T-helper 9 cell (primary cell): ENCODE data around the gene SHROOM1.
A peak's percentile ranks its signal among the peaks of the same experiment; 100 is the strongest.

Experiments used
- DNase-seq: peaks from one replicate; pipeline ENCODE4 v3.0.0-alpha.2; 2020

The SHROOM1 gene

DNA sequence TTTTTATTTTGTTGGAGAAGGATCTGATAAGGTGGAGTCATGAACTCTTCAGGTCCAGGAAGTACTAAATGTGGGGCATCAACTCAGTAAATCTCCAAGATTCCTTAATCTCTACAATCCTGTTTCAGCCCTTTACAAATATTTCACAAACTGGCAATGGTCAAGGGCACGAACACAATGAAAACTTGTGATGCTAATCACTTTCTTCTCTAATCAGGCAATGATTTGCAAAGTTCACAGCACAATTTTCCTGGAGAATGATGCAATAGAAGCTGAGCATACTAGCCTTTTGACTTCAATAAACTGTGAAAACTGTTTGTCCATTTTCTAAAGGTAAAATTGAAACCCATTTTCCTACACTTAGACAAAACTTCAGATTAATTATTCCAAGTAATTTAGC is 18.9 kb upstream of the SHROOM1 start:
- no peak for DNase-seq

DNA sequence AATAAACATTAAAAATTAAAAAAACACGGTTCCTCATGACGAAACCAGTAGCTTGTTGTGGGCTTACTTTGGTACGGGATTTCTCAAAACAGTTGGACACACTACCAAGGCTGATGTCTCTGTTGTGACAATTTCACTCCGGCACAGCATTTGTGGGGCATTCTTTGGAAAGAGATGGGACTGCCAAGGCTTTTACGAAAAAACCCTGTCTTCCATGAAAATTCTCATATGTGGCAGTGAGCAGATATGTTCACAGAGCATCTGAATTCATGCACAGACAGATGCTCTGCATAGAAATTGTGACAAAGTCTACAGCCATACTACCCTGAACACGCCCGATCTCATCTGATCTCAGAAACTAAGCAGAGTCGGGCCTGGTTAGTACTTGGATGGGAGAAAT is 17.8 kb upstream of the SHROOM1 start:
- DNase-seq, result no peak

DNA sequence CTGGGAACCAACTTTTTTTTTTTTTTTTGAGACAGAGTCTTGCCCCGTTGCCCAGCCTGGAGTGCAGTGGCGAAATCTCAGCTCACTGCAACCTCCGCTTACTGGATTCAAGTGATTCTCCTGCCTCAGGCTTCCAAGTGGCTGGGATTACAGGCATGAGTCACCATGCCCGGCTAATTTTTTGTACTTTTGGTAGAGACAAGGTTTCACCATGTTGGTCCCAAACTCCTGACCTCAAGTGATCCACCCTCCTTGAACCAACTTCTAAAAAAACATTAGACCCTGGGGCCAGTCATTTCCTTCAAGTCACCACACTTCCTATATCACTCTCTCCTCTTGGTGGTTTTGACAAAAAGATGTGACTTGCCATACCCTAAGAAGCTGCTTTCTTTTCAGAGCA is 10.9 kb upstream of the SHROOM1 start:
- no peak for DNase-seq

DNA sequence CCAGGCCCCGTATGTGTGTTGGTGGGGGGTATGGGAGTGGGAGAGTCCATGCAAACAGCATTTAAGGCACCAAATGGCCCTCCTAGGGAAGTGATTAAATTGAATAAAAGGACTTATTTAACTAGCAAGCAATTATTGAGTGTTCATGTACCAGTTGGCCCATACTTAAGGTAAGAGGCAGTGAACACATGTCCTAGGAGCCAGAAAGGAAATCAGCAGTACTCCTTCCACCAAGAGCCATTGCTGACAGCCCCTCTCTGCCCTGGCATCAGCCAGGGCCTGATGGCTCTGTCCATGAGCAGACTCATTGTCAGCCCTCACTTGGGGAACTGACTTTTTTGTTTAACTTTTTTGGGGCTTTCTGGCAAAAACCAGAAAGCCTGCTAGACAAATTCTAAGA is 10.4 kb upstream of the SHROOM1 start:
- DNase-seq, result no peak

DNA sequence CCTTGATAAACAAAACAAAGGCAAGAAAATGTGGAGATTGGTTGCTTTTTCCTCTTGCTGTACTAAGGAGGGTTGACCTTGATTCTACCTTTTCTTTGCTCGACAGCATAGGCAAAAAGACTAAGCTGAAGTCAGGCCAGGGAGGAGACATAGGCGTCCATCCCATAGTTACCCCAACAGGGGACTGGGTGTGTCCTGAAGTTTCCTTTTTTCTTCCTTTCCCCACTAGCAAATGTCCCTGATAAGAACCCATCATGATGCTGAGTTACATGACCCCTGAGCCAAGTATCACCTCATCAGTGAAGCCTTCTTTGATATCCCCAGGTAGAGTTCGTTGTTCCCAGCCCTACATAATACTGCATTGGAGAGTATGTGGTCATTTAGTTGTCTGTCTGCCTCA is 9.9 kb upstream of the SHROOM1 start:
- no peak for DNase-seq

DNA sequence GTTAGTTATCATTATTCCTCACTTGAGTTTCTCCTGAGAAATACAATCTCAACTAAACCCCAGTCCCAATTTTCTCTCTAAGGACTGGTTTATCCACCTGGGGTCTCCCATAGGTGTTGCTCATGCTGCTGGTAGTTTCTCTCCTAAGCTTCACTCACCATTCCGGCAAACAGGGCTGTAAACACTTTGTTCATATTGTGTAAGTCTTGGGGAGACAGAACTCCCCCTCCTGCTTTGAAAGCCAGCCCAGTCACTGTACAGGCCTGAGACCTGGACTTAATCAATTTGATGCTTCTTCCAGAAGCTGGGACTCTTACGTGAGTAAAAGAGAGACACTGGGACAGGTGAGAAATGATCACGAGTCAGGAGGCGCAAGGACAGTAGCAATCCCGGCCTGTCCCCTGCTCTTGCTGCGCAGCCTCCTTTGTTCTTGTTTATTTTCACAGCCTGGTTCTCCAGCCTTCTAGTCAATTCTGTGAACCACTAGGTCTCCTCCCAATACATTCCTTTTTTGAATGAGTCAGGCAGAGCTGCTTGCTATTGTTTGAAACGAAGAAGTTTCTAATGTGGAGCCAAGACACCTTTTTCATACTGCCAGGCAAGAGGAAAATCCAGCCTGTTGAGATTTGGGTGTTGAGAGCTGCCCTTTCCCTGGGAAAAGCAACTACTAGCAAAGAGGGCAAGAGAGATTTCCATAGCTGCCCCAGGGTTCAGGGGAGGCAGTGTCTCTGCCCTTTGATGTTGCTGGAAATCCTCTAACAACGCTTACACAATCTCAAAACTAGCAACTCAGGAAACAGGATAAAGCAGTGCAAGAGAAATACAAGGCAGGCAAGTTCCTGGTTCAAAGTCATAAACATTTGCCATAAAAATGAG is 9.2 kb upstream of the SHROOM1 start:
- DNase-seq, result no peak

DNA sequence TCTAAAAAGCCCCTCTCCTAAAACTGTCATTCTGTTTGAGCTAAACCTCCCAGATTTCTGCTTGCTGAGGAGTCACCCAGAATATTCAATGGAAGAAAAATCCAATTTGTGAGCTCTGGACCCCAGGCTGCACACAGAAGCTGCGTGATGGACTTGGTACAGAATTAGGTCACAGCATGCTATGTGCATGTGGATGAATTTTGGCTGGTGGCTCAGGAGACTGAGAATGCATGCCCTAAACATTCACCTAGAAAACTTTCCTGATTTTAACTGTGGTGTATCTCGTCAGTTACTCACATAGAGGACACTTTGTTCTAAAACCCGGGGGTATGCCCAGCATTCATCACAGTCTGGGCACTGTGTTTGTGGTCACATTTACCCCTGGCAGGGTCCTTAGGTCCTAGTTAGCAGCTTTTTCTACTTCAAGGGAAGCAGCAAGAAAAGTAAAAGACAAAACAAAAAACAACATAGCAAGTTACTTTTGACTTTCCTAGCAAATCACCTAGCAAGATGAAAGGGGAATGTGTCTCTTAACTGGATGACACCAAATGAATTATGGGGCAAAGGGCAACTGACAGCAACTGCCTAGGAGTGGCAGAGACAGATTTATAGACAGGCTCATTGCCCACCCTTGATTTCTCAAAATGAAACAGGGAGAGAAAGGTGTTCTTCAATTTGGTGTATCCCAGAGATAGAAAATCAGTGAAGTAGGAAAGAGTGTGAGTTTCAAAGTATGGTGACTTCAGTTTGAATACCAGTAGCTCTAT is 8.3 kb upstream of the SHROOM1 start:
- DNase-seq, result no peak

DNA sequence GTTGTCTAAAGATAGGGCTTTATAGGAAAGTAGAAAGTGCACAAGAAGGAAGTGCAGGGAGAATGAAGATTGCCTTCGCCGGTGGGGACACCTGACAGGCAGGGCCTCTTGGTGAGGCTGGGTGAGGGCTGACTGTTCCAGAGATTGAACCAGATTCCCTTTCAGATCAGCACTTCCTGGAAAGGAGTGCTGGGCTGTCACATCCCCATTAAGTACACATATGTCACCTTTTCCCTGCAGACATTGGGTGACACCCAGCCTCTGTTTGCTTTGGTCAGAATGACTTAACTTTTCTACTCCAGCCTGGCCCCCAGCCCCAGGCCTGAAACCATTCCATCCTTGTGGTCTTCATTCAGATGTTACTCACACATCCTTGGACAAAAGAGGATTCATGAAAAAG is 7.4 kb upstream of the SHROOM1 start:
- DNase-seq, result no peak

DNA sequence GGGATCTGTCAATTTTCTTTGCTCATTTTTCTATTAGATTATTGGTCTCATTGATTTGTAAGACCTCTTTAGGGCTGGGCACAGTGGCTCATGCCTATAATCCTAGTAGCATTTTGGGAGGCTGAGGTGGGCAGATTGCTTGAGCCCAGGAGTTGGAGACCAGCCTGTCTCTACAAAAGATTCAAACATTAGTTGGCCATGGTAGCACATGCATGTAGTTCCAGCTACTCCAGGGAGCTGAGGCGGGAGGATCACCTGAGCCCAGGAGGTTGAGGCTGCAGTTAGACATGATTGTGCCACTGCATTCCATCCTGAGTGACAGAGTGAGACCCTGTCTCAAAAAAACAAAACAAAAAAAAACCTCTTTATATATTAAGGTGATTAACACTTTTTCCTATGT is 6.4 kb upstream of the SHROOM1 start:
- no peak for DNase-seq

DNA sequence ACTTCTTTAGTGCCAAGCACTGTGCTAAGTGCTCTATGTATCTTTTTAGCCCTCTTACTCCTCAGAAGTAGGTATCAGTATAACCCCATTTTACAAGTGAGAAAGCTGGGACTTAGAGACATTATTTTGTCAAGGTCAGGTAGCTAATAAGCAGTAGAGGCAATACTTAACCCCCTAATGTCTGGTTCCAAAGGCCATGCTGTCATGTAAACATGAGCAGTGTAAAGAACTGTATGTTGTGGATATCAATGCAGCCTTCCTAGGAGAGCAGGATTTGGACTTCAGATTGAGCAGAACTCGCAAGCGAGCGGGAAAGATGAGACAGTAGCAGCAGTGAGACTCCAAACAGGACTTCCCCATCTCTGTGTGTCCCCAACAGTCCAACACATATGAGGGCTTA is 3.6 kb upstream of the SHROOM1 start:
- no peak for DNase-seq

DNA sequence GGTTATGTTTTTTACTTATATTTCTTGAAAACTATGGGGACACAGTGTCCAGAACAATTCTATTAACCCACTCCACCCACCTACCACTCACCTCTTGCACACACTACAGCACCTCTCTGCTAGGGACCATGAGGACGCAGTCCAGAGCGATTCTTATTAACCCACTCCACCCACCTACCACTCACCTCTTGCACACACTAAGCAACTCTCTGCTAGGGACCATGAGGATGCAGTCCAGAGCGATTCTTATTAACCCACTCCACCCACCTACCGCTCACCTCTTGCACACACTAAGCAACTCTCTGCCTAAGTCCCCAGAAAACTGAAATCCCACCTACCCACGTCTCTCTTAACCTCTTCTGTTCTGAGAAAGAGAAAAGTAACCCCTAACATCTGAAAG is 2.2 kb upstream of the SHROOM1 start:
- no peak for DNase-seq

DNA sequence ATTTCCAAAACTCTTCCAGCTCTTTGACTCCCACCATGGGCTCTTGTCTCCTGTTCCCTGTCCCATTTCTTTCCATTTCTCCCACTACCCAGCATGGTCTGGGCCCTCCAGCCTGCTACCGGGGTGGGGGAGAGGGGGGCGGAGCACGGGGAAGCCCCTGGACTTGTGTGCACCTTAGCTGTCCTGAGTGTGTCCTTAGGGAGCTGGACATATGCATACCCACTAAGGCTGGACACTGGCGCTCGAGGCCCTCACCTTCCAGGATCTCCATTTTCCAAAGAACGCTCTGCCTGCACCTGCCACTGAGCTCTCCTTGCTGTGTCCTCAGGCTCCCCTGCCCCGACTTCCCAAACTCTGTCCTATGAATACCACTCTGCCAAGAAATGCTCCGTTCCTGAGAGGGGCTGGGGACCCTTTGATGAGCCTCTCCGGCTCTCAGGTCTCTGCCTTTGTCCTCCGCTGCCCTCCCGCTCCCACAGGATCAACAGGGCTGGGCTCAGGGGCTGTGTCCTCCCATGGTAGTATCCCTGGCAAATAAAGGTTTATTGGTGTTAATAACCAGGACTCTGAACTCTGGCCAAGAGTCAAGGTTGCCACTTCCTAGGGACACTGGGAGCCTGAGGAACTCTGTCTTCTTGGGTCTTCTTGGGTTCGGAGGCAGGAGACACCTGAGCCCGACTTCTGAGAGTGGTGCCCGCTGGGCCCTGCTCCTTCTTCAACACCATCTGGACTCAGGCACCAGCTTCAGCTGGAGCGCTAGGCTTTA is 831 bp upstream of the SHROOM1 start:
- DNase-seq, result no peak

DNA sequence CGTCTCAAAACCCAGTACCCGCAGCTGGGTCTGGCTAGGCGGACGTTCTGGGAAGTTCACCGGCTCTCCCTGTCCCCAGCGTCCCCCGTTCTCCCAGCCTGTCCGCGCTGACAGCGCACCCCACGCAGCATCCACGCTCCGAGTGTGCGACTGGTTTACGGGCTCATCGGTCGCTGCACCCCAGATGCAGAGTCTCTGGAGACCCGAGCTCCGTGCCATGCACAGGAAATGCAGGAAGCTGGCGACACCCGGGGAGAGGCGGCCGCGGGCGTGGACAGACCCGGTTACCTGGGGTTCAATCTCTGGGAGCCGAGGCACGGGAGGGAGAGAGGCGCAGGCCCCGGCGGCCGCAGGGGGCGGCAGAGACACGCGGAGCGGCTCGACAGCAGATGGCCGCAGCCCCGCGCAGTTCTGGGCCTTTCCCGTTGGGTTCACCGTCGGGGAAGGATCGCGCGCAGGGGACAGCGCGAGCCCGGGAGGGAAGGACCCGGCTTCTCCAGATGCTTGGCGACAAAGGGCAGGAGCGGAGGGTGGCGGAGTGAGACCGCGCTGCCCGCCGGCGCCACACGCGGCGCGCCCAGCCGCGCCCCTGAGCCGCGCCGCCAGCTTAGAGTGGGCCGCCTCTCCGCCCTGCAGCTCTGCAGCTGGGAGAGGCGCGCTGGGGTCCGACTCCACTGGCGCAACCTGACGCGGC is 558 bp downstream of the SHROOM1 start:
- peak; percentile 58 for DNase-seq

DNA sequence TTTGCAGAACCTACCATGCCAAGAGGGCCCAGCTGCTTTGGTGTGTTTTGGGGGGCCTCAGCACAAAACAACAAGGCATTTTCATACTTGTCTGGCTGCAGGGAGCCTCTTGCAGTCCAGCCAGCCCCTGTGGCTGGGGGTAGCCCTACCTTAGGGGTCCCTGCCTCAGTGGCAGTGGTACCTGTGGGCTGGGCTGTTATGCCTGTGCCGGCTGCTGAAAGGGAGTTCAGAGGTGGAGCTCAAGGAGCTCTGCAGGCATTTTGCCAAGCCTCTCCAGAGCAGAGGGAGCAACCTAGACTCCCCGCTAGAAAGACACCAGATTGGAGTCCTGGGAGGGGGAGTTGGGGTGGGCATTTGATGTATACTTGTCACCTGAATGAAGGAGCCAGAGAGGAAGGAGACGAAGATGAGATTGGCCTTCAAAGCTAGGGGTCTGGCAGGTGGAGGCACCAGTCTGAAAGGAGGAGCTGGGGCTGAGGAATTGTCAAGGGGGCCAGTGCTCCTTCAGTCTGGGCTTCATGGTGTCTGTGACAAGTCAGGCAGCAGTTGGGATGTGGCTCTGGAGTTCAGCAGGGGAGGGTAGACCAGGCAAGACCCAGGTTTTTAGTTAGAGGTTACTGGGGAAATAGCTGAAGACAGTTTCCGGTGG is 1.5 kb downstream of the SHROOM1 start:
- no peak for DNase-seq

DNA sequence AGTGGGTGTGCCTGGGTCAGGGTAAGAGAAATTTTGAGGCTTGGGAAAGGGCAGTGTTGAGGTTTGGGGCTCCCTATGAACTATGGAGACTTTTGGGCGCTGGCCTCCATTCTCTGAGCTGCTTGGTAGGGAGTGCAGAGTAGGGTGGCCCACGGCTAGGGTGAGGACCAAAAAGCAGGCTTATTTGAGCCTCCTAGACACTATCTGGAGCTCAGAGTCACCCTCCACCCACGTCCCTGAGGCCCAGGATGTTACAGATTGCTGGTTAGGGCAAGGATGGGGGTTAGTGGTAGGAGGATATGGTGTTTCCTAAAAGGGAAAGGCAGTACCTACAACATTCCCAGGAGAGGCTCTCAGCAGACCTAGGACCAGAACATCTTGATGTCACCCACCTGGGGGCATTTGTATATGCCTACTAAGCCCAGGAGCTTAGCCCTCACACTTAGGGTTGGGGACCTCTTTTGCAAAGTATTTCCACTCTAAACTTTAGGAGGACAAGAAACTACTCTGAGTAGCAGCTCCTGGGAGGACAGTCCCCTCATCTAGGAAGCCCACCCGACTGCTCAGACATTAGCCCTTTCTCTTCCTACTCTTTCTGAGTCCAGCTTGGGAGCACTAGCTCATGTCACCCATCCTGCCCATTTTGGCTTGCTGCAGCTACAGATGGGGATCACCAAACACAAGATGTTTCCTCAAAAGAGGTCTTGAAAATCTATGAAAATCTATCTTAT is 2.3 kb downstream of the SHROOM1 start:
- DNase-seq, result no peak

DNA sequence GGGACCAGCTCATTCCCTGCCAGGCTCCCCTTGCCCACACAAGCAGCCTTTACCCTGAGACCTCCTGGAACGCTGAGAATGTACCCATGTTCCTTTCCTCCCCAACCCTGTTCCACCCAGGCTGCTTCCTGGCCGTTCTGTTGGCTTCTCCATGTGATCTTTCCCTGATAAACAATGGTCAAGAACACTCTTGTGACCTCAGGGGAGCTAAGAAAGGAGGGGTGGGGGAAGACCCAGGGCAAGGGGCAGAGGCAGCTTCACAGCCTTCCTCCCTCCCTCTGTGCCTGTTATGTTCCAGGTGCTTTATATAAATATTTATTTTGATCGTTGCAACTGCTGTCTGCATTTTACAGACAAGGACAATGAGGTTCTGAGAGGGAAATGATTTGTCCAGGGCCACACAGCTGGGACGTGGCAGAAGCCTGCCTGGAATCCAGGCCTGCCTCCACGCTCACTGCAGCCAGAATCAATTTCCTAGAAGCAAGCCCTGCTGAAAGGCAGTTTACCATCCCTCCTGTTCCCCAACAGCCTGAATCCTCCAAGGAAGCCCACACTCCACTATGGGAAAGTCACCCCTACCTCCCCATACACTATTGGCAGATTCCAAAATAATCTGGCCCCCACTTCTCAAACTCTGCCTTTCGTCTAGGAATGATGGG is 3.9 kb downstream of the SHROOM1 start:
- no peak for DNase-seq

DNA sequence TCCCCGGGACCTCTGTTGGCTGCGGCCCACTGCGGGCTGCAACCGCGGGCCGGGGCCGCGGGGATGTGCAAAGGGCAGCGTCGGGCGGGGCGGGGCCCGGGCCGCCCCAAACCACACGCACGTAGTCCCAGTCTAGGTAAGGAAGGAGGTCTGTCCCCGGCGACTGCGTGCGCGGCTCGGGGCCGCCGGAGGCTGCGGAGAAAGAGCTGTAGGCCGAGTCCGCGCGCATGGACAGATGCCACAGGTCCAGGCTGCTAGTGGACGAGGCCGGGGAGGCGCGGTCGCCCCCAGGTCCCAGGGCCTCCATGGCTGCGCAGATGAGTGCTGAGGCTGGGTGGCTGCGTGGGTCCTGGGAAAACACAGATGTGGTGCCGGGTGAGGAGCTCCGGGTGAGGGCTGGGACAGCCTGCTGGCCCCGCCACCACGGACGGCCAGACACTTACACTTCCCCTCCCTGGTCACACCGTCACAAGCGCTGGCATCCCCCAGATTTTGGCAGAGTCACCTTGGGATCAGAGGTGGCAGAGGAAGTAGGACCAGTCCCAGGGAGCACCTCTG is 4.5 kb downstream of the SHROOM1 start:
- DNase-seq, result no peak

DNA sequence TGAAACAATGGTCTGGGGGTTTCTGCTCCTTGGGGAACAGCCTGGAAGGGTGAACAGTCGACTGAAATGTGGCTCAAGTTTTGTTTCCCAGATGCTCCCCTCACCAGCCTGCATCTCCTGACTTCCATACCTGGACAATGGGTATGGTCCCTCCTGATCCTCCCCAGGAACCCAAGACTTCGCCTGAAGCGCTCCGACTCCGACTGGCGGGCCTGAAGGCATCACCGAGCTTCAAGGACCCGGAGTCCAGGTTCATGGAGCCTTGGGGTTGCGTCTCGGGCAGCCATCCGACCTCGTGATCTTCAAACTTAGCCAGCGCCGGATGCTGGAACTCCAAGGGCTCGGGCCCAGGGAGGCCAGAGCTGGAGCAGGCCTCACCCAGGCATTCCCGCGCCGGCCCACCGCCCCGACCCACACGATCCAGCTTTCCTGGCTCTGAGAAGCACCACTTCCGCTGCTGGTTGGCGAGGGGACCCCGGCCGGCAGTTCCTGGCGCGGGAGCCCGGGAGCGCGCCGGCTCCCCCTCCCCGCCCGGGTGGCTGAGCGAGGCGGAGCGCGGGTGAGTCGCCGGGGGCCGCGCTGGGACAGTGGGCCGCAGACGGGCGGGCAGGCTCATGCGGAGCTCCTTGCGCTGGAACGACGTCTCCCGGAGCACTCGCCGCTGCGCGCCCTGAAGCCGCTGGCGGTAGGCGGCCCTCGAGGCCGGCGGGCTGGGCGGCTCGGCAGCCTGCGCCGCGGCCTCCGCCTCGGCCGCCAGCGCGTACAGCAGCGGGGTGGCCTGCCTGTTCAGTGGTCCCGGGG is 5.2 kb downstream of the SHROOM1 start:
- no peak for DNase-seq

DNA sequence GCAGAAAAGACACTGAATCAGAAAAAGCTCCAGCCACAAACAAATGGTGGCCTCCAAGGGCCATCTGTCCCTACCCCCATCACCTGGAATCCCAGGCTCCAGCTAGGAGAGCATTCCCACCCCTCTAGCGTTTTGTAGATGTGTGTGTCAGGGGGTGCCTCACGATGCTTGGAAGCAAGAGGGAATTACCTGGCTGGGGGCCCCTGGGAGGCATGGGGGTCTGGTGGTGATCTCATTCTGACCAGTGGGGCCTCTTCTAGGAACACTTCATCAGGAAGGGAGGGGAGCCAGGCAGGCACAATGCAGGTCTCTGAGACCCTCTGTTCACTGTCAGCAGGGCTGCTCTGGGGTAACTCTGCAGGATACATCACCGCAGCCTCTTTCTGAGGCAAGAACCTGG is 6.0 kb downstream of the SHROOM1 start:
- no peak for DNase-seq
